Peyer's patch (tissue), 4 donors: ENCODE results near the gene DUS3L. TPM values are rescaled to one million over a fixed set of nuclear protein-coding genes. Genes with fewer than 3 reads are reported as not detected.

Experiments
- DNase-seq, 3 donors: peaks; one replicate each; pipeline ENCODE4 v3.0.0-alpha.2; 2017 to 2019
- H3K27ac ChIP-seq, 4 donors: fragments of 200-600 bp; sonication (generic); one replicate each; pipeline ENCODE4 v1.5.1; 2016 to 2019
- H3K27me3 ChIP-seq, 2 donors: fragments of 200-600 bp; sonication (generic); one replicate each; pipeline ENCODE4 v1.5.1; 2019
- H3K36me3 ChIP-seq, 3 donors: fragments of 200-600 bp; sonication (generic); one replicate each; pipeline ENCODE4 v1.5.1; 2016 to 2019
- H3K4me1 ChIP-seq, 4 donors: fragments of 200-600 bp; sonication (generic); one replicate each; pipeline ENCODE4 v1.5.1; 2016 to 2019
- H3K4me3 ChIP-seq, 4 donors: fragments of 200-600 bp; sonication (generic); 1 replicate in 3 of 4; 2 replicates in 1 of 4; pipeline ENCODE4 v1.5.1; 2016 to 2019; ENCODE audit warnings: mild to moderate bottlenecking in 1 of 4
- H3K9me3 ChIP-seq, 4 donors: fragments of 200-600 bp; sonication (generic); one replicate each; pipeline ENCODE4 v1.5.1; 2016 to 2019; ENCODE audit warnings: mild to moderate bottlenecking in 1 of 4
- CTCF ChIP-seq, 6 experiments: fragments of 450-650 bp in 4 of 6; fragments of 200-600 bp in 2 of 6; sonication (generic) in 1 of 6; IDR thresholded peaks; one replicate each; pipeline ENCODE4 v1.5.1; 2017 to 2019; ENCODE audit warnings: antibody characterized with exemption in 6 of 6, mild to moderate bottlenecking in 3 of 6, moderate library complexity in 1 of 6
- POLR2A ChIP-seq, 2 donors: fragments of 450-650 bp; IDR thresholded peaks; one replicate each; pipeline ENCODE4 v1.5.1; 2017; ENCODE audit warnings: antibody characterized with exemption in 2 of 2, mild to moderate bottlenecking in 2 of 2, moderate library complexity in 2 of 2
- total RNA-seq, 4 donors: library from RNA; depleted of rRNA; stranded (reverse); fragments of >200 nt; gene quantifications; one replicate each; pipeline ENCODE4 v1.1.0, GENCODE V29; 2016

Gene DUS3L
- total RNA-seq, 4 donors from 2014 or later, result 31.5 to 91.6 (median 71.2) TPM

- Histone ChIP-seq H3K9me3 (no peaks in the 10 kb centered on the region), H3K4me3 (no peak overlapping the region), H3K27ac (no peak overlapping the region), H3K36me3 (peaks cover 0 to 1% (median 0%) of the 10 kb centered on the region in 3 donors), H3K27me3 (no peaks in the 10 kb centered on the region), H3K4me1 (no peaks in the 10 kb centered on the region)
- TF ChIP-seq POLR2A (IDR thresholded peaks at IDR 0.05), result no peak
- TF ChIP-seq CTCF (IDR thresholded peaks at IDR 0.05), result no peak
- DNase-seq, result no peak
Observed at GRCh38 chr19:5778402-5778801, 12.6 kb downstream of the DUS3L start.

DNA sequence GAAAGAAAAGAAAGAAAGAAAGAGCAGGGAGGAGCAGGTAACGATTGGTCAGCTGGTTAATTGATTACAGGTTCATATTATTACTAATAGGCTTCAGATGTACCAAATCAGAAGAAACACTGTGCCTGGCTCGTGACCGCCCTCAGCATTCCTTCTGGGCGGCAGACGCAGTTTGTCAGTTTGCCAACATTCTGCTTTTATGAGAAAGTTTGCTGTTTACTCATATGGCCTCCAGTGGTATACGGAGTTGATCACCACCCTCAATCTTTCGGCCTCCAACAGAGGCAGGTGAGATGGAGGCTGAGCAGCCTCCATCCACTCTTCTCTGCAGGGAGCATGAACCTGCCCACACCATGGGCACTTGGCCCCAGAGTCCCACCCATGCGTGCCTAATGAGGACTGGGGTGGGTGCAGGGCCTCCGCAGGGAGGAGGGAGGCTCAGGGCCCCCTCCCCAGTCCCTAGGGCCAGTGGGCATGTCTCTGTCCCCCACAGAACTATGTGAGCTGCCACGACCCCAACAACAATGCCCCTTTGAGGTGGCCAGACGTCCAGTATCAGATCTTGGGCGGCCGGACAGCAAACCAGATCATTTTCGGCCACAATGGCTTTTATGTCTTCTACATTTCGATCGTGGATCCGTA is 15.2 kb downstream of the DUS3L start:
- no peak for TF ChIP-seq POLR2A (IDR thresholded peaks at IDR 0.05)
- no peak for TF ChIP-seq CTCF (IDR thresholded peaks at IDR 0.05)
- H3K27ac ChIP-seq, result no peak overlapping the region
- no peaks in the 10 kb centered on the region for H3K36me3 ChIP-seq
- no peaks in the 10 kb centered on the region for H3K27me3 ChIP-seq
- no peak overlapping the region for H3K4me3 ChIP-seq
- H3K9me3 ChIP-seq, result no peaks in the 10 kb centered on the region
- no peaks in the 10 kb centered on the region for H3K4me1 ChIP-seq
- no peak for DNase-seq

DNA sequence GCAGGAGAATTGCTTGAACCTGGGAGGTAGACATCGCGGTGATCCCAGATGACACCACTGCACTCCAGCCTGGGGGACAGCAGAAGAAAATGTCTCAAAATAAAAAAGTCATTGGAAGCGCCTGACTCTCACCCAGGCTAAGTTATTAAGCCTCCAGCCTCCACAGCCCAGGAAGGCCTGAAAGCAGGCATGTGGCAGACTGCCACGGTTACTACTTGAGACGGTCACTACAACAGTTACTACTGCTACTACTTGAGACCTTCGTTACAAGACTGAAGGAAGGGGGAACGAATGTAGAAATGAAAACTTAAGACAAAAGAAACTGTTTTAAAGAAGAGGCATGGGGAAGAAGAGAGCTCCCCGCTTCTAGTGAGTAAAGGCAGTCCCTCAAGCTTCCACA is 16.0 kb downstream of the DUS3L start:
- no peaks in the 10 kb centered on the region for H3K27me3 ChIP-seq
- no peaks in the 10 kb centered on the region for H3K9me3 ChIP-seq
- H3K4me1 ChIP-seq, result no peaks in the 10 kb centered on the region
- H3K4me3 ChIP-seq, result no peak overlapping the region
- TF ChIP-seq POLR2A (IDR thresholded peaks at IDR 0.05), result no peak
- TF ChIP-seq CTCF (IDR thresholded peaks at IDR 0.05), result no peak
- H3K36me3 ChIP-seq, result no peaks in the 10 kb centered on the region
- DNase-seq, result no peak
- no peak overlapping the region for H3K27ac ChIP-seq

DNA sequence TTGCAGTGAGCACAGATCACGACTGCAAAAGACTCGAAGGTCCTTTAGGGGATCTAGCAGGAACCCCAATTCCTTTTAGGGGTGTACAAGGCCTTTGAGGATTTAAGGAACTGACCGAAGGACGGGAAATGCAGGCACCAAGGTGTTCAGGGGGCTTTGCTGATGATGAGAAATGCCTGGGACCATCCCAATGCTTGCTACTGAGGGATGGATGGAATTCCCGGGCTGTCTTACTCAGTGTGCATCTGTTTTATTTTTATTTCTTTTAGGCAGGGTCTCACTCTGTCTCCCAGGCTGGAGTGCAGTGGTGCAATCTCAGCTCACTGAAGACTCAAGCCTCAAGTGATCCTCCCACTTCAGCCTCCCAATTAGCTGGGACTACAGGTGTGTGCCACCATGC is 17.7 kb downstream of the DUS3L start:
- no peaks in the 10 kb centered on the region for H3K4me1 ChIP-seq
- TF ChIP-seq CTCF (IDR thresholded peaks at IDR 0.05) (no peak), POLR2A (IDR thresholded peaks at IDR 0.05) (no peak)
- no peaks in the 10 kb centered on the region for H3K27me3 ChIP-seq
- no peaks in the 10 kb centered on the region for H3K36me3 ChIP-seq
- no peak overlapping the region for H3K4me3 ChIP-seq
- no peaks in the 10 kb centered on the region for H3K9me3 ChIP-seq
- no peak for DNase-seq
- H3K27ac ChIP-seq, result no peak overlapping the region

DNA sequence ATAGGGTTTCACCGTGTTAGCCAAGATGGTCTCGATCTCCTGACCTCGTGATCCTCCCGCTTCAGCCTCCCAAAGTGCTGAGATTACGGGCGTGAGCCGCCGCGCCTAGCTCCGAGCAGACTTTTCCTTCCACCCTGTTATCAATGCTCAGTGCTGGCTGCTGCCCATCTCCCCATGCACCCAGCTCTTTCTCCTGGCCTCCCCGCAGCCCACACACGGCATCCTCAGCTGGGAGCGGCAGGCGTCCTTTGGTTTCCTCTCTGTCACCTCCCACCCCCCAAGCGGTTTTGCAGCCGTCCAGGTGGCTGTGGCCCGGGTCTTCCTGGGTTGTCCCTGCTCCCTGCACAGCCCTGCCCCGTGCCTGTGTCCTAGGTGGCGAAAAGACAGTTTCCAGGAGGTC is 18.5 kb downstream of the DUS3L start:
- no peaks in the 10 kb centered on the region for H3K4me1 ChIP-seq
- no peak overlapping the region for H3K27ac ChIP-seq
- no peaks in the 10 kb centered on the region for H3K36me3 ChIP-seq
- H3K9me3 ChIP-seq, result no peaks in the 10 kb centered on the region
- no peaks in the 10 kb centered on the region for H3K27me3 ChIP-seq
- TF ChIP-seq CTCF (IDR thresholded peaks at IDR 0.05), result no peak
- TF ChIP-seq POLR2A (IDR thresholded peaks at IDR 0.05), result no peak
- no peak for DNase-seq
- no peak overlapping the region for H3K4me3 ChIP-seq

GRCh38 chr19:5767949-5768348 is 23.0 kb downstream of the DUS3L start:
- Histone ChIP-seq H3K4me1 (no peaks in the 10 kb centered on the region), H3K27ac (no peak overlapping the region), H3K27me3 (no peaks in the 10 kb centered on the region), H3K9me3 (no peaks in the 10 kb centered on the region), H3K36me3 (no peaks in the 10 kb centered on the region), H3K4me3 (no peak overlapping the region)
- TF ChIP-seq CTCF (IDR thresholded peaks at IDR 0.05) (no peak), POLR2A (IDR thresholded peaks at IDR 0.05) (no peak)
- no peak for DNase-seq
